Stimulated activated CD8-positive, alpha-beta memory T cell treated with anti-CD3 and anti-CD28 coated beads, Interleukin-2, amount 100 ng/mL, for 1 hour (primary cell): ENCODE measurements around the gene WDR49.
"Not testable (repeated sequence)": the region's sequence is repeated elsewhere in the genome, so short reads cannot be mapped to it uniquely, and the experiment has no call there.

ENCODE experiments used
- DNase-seq, 2 donors: peaks; one replicate each; pipeline ENCODE4 v3.0.0-alpha.2; 2020; ENCODE audit warnings: low read depth in 2 of 2

WDR49 gene

DNA sequence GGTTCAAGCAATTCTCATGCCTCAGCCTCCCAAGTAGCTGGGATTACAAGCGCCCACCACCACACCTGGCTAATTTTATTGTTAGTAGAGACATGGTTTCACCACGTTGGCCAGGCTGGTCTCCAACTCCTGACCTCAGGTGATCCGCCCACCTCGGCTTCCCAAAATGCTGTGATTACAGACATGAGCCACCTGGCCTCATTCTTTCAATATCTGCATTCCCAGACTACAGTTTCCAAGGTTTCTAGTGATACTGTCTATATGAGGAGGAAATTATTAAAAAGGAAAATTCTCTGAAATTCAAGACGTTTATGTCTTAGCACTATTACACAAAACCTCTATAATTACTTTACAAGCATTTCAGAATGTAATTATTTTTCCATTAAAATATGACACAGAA is 39.5 kb downstream of the WDR49 start:
- DNase-seq = not testable (repeated sequence)

GRCh38 chr3:167611718-167612117 is 42.0 kb downstream of the WDR49 start:
- no peak for DNase-seq

DNA sequence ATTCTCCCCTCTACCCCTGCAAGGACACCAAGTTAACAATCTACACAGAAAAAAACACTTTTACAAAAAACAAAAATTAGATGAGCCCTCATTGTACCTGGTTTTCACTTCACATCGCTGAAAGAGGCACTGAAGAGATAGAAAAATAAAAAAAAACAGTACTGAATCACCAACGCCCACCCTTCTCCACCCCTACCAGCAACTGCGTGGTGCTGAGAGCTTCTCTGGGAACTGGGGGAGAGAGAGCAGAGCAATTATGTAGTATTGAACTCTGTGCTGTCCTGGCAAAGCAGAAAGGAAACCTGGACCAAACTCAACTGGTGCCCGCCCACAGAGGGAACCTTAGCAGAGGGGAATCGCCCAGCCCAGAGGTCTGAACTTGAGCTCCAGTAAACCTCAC is 44.6 kb downstream of the WDR49 start:
- no peak for DNase-seq

GRCh38 chr3:167606836-167607235 is 46.9 kb downstream of the WDR49 start:
- DNase-seq = no peak

DNA sequence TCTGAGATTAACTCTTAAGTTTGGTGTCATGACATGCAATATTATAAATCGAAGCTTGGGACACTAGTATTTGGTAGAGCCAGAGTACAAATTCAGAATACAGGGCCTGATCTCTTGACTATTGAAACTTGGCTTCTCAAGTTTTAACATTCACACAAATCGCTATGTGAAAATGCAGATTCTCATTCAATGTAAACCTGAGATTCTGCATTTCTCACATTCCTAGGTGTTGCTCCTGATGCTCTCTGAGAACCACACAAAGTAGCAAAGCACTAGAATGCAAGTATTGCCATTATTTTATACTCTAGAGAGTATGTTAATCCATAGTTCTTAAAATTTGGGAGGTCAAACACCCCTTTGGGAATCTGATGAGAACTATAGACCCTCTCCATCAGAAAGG is 47.9 kb downstream of the WDR49 start:
- no peak for DNase-seq

GRCh38 chr3:167602041-167602440 is 51.7 kb downstream of the WDR49 start:
- no peak for DNase-seq

GRCh38 chr3:167587651-167588050 is 66.1 kb downstream of the WDR49 start:
- no peak for DNase-seq

DNA sequence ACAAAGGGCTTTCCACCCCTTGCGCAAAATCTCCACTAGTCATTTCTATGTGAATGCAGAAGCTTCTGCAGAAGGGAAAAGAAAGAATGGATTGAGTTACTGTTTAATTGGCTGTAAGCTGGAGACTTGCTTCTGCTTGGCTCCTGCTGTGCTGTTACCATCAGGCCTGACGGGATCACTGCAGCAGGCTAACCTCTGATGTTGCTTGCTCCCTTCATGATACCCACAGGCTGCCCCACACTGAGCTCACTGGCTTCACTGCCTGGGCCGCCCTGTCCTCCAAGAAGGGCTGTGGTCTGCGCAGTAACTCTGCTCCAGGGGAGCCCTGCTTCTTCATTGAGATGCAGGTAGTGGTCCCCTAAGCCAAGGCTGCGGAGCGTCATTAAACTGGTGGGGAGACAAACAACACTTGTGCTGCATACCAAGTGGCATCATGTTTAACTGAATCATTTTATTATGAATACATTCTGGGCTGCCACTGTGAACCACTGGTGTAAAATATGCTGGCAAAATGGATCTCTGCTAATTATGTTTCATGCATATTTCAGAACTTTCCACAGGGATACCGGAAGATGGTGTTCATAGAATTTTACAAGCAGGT is 78.6 kb downstream of the WDR49 start:
- no peak for DNase-seq

GRCh38 chr3:167572991-167573390 is 80.8 kb downstream of the WDR49 start:
- DNase-seq = no peak

- DNase-seq = no peak
Observed at GRCh38 chr3:167568634-167569033, 85.1 kb downstream of the WDR49 start.

GRCh38 chr3:167565489-167565888 is 88.3 kb downstream of the WDR49 start:
- no peak for DNase-seq

DNA sequence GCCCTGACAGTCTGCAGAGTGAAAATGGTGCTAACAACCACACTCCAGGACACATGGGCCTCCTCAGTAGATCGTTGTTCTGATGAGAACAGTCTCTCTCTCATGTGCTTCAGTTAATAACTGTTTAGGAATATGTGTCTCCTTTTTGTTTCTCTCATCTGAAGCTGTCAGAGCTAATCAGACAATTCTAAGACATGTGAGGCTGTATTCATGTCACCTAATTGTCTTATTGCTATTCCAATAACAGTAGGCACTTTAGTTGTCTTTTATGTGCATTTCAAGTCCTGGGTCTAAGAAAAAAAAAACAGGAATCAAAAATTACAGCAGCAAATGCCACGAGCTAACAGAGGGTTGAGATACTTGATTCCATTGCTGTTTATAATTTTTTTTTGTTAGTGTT is 89.1 kb downstream of the WDR49 start:
- DNase-seq = no peak

GRCh38 chr3:167559924-167560323 is 93.8 kb downstream of the WDR49 start:
- DNase-seq = no peak

DNA sequence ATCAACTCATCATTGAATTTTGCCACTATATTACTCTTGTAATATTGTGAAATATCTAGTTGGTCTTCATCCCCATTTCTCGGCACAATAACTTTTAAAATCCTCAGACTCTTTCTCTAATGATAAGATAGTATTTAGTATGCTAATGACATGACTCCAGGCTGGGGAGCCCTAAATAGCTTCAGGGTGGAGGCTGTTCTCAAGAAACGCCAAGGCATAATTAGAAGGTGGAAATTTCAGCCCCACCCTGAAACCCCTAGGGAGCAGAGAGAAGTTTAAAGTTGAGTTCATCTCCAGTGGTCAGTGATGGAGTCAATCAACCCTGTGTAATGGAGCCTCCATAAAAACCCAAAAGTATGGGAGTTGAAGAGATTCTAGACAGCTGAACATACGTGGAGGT is 98.8 kb downstream of the WDR49 start:
- no peak for DNase-seq

- no peak for DNase-seq
Observed at GRCh38 chr3:167538081-167538480, 115.7 kb downstream of the WDR49 start.

- no peak for DNase-seq
Observed at GRCh38 chr3:167521006-167521355, 132.8 kb downstream of the WDR49 start.

GRCh38 chr3:167520266-167521005 is 133.3 kb downstream of the WDR49 start:
- DNase-seq = no peak

DNA sequence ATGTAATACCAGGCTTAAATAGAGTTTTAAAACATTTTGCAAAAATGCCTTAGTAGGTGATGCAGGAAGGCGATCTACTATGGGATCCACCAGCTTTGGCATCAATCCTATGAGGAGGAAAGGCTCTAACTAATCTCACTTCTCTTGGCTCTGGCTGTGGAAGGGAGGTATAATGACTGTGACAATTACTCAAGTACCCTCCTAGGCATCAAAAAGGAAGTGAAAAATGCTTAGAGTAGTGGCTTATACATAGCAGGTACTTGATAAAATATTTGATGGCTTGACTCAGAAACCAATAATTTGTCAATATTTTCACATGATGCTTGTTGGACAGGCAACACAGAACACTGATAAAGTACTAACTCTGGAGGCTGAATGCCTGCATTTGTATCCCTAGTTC is 145.8 kb downstream of the WDR49 start:
- DNase-seq = no peak

DNA sequence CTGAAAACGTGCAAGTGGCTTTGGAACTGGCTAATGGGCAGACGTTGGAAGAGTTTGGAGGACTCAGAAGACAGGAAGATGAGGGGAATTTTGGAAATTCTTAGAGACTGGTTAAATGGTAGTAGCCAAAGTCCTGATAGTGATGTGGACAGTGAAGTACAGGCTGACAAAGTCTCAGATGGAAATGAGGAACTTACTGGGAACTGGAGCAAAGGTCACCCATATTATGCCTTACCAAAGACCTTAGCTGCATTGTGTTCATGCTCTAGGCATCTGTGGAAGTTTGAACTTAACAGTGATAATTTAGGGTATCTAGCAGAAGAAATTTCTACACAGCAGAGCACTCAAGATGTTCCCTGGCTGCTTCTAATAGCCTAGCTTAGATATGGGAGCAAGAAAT is 151.3 kb downstream of the WDR49 start:
- no peak for DNase-seq

DNA sequence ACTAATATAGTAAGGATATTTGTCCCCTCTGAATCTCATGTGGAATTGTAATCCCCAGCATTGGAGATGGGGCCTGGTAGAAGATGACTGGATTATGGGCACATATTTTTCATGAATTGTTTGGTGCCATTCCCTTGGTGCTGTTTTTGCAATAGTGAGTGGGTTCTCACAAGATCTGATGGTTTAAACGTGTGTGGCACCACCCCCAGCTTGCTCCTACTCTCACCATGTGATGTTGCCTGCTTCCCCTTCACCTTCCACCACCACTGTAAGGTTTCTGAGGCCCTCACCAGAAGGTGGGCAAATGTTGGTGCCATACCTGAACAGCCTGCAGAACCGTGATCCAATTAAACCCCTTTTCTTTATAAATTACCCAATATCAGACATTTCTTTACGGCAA is 151.8 kb downstream of the WDR49 start:
- DNase-seq = no peak

GRCh38 chr3:167497903-167498302 is 155.8 kb downstream of the WDR49 start:
- no peak for DNase-seq

- no peak for DNase-seq
Observed at GRCh38 chr3:167493244-167493643, 160.5 kb downstream of the WDR49 start.

GRCh38 chr3:167491621-167492020 is 162.1 kb downstream of the WDR49 start:
- DNase-seq = no peak

DNA sequence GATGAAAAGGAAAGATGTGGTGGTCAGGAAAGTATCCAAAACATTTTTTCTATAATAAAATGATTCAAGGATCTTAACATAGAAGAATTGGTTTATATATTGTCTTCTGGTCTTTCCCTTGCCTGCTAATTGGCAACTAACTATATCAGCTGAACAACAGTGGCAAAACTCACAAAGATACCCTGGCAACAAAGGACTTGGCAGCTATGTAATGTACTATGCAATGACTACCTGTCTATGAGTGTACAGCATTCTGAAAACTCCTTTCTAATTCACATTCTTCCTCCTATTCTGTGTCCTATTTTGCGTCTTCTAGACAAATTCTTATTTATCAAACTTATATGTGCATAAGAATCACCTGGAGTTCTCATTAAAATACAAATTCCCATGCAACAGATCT is 164.2 kb downstream of the WDR49 start:
- DNase-seq = no peak
